ENCODE measurements around the gene SLC9A9.

SLC9A9 gene

GRCh38 chr3:143263852-143264513 is 584.3 kb downstream of the SLC9A9 start:
- H2AFZ ChIP-seq (ENCODE audit: low read length): no peak overlapping the region
- no peaks in the 10 kb centered on the region for H3K27me3 ChIP-seq (replicated peaks; ENCODE audit: insufficient read depth, low read length)
- H3K79me2 ChIP-seq (ENCODE audit: low read length): no peaks in the 10 kb centered on the region
- no peak overlapping the region for H3K27ac ChIP-seq (ENCODE audit: low read length)
- H3K9me2 ChIP-seq (replicated peaks; ENCODE audit: insufficient read depth, low read length): no peaks in the 10 kb centered on the region
- no peak overlapping the region for H3K4me2 ChIP-seq (ENCODE audit: low read depth, low read length)
- H4K20me1 ChIP-seq (ENCODE audit: insufficient read depth, low read length): no peaks in the 10 kb centered on the region
- no peak for TF ChIP-seq CTCF (IDR thresholded peaks at IDR 0.05; ENCODE audit: low read length)
- no peak overlapping the region for H3K9ac ChIP-seq (ENCODE audit: low read length)
- H3K4me1 ChIP-seq (ENCODE audit: low read length): no peaks in the 10 kb centered on the region
- H3F3A ChIP-seq (ENCODE audit: insufficient read depth, low read length): no peaks in the 10 kb centered on the region
- H3K4me3 ChIP-seq (ENCODE audit: low read length): no peak overlapping the region
- H3K36me3 ChIP-seq (replicated peaks; ENCODE audit: insufficient read depth, low read length): no peaks in the 10 kb centered on the region
- no peaks in the 10 kb centered on the region for H3K9me3 ChIP-seq (replicated peaks; ENCODE audit: insufficient read depth, low read length)
- DNase-seq: no peak

DNA sequence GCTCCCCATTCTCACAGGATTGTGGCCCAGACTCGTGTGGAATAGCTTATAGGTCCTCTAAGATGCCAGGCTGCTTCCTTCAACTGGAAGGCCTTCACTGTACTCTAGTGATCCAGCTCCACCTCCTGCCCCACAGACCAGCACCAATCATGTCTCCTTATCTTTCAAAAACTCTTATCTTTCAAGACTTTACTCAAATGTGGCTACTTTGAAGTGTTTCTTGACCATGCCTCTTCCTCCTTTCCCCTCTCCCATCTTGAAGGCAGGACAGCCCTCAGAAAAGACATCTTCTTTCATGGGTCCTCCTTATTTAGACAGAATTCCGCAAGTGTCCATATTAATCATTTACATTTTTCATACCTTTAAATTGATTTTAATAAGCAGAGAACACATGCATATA is 586.4 kb downstream of the SLC9A9 start:
- Histone ChIP-seq H3F3A (ENCODE audit: insufficient read depth, low read length) (no peaks in the 10 kb centered on the region), H3K36me3 (replicated peaks; ENCODE audit: insufficient read depth, low read length) (no peaks in the 10 kb centered on the region), H3K4me2 (ENCODE audit: low read depth, low read length) (no peak overlapping the region), H3K4me1 (ENCODE audit: low read length) (no peaks in the 10 kb centered on the region), H3K4me3 (ENCODE audit: low read length) (no peak overlapping the region), H3K9me3 (replicated peaks; ENCODE audit: insufficient read depth, low read length) (no peaks in the 10 kb centered on the region), H3K27ac (ENCODE audit: low read length) (no peak overlapping the region), H4K20me1 (ENCODE audit: insufficient read depth, low read length) (no peaks in the 10 kb centered on the region), H2AFZ (ENCODE audit: low read length) (no peak overlapping the region), H3K9ac (ENCODE audit: low read length) (no peak overlapping the region), H3K79me2 (ENCODE audit: low read length) (no peaks in the 10 kb centered on the region), H3K27me3 (replicated peaks; ENCODE audit: insufficient read depth, low read length) (no peaks in the 10 kb centered on the region), H3K9me2 (replicated peaks; ENCODE audit: insufficient read depth, low read length) (no peaks in the 10 kb centered on the region)
- no peak for TF ChIP-seq EZH2phosphoT487 (IDR thresholded peaks at IDR 0.05; ENCODE audit: low read length)
- TF ChIP-seq CTCF (IDR thresholded peaks at IDR 0.05; ENCODE audit: low read length): no peak
- TF ChIP-seq EZH2 (optimal IDR thresholded peaks at IDR 0.05; ENCODE audit: low read depth, low read length): no peak
- DNase-seq: no peak

- Histone ChIP-seq H3K4me2 (ENCODE audit: low read depth, low read length) (no peak overlapping the region), H3K9me2 (replicated peaks; ENCODE audit: insufficient read depth, low read length) (no peaks in the 10 kb centered on the region), H3F3A (ENCODE audit: insufficient read depth, low read length) (no peaks in the 10 kb centered on the region), H3K79me2 (ENCODE audit: low read length) (no peaks in the 10 kb centered on the region), H4K20me1 (ENCODE audit: insufficient read depth, low read length) (no peaks in the 10 kb centered on the region), H3K4me1 (ENCODE audit: low read length) (no peaks in the 10 kb centered on the region), H3K4me3 (ENCODE audit: low read length) (no peak overlapping the region), H2AFZ (ENCODE audit: low read length) (no peak overlapping the region), H3K36me3 (replicated peaks; ENCODE audit: insufficient read depth, low read length) (no peaks in the 10 kb centered on the region), H3K9ac (ENCODE audit: low read length) (no peak overlapping the region), H3K27ac (ENCODE audit: low read length) (no peak overlapping the region), H3K9me3 (replicated peaks; ENCODE audit: insufficient read depth, low read length) (no peaks in the 10 kb centered on the region), H3K27me3 (replicated peaks; ENCODE audit: insufficient read depth, low read length) (no peaks in the 10 kb centered on the region)
- TF ChIP-seq CTCF (IDR thresholded peaks at IDR 0.05; ENCODE audit: low read length) (no peak), EZH2 (optimal IDR thresholded peaks at IDR 0.05; ENCODE audit: low read depth, low read length) (no peak), EZH2phosphoT487 (IDR thresholded peaks at IDR 0.05; ENCODE audit: low read length) (no peak)
- no peak for DNase-seq
These were observed 589.6 kb downstream of the SLC9A9 start for GRCh38 chr3:143258692-143259091.
